HG02623 (cell line): ENCODE data around the gene GULP1.

Source experiments
- ATAC-seq: cut with Tn5 transposase; IDR thresholded peaks from one replicate; pipeline ENCODE4 v1.9.1; 2021; ENCODE audit warnings: moderate library complexity; ENCODE audit not compliant: unreplicated experiment

Gene GULP1

GRCh38 chr2:188322569-188323551 is 31.2 kb downstream of the GULP1 start:
- no peak for ATAC-seq

DNA sequence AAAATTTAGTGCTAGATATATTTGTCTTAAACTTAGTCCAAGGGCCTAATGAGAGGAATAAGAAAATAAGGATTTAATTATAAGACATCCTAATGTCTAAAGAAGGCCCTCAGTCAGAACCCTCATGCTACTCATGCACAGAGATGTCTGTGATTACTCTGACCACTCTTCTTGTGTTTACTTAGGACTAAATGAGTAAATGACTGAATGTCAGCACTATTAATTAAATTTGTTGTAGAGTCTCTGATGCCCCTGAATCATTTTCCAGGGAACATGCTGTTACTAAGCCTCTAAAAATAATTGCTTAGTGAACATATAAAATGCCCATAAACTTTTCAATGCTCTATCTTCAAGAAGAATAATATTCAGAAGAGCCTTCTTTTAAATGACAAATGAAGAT is 32.4 kb downstream of the GULP1 start:
- ATAC-seq, result no peak

DNA sequence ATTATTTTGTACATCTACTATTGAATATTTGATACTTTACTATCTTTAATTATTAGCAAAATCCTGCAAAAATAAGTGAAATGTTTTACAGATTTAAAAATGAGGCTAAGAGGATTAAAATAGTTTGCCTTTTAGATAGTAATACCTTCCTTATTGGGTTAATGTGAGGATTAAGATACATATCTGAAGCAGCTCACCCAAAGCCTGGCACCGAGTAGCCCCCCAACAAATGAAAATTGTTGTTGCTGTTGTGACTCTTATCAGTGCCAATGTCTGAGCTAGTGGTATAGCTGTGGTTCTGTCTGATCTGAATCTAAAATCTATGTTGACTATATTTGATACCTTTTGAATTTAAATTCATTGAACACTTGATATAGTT is 34.6 kb downstream of the GULP1 start:
- ATAC-seq, result no peak

DNA sequence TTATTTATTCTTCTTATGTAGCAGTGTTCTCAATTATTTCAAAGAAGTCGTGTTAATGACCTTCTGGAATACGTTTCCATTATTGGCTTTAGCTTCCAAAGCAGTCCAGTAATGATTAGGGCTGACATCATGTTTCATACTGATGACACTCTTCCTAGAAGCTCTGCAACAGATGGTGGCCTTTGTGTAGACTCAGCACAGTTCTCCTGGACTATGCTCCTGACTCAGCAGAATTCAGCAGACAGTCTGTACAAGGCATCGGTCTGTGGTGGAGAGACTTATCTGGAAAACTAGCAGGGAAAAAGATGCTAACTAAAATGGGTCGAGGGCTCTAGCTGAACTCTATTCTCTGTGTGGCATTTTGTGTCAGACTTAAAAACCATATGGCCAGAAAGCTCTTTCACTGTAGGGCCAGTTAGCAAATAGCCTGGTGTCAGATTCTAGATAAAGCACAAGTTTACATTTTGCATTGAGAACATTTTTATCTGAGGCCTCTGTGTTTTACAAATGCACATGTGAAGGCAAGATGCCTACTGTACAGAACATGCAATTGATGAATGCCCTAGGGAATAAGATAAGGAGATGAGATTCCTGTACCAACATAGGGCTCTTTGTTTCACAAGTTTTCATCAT is 35.1 kb downstream of the GULP1 start:
- no peak for ATAC-seq

DNA sequence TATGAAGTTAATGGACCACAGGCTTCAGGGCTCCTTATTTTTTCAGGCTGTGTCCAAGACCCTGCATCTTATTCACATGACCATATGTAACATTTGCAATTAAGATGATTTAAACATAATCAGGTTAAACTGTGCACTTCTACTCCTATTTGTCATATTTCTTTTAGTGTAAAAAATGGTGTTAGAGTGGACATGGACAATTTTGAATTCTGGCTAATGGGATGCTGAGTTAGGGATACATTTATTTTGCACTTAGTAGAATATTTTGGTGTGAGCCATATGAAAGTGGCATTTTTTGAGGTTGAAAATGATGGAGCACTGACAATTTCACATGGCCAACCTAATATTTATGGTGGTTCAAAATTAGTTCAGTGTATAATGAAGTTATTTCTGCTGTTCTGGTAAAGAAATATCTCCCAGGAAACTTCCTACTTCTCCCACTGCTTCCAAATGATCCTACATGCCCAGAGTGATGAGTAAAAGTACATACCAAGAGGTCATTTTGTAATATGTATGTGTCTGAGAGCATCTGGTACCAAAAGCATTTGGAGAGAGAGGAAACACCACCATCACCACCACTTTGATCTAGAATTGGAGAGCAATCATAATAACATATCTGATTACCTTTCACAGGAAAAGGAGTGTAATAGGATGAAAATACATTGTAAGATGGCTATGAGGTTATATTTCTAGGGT is 36.0 kb downstream of the GULP1 start:
- ATAC-seq, result no peak

- no peak for ATAC-seq
These were observed 36.7 kb downstream of the GULP1 start for GRCh38 chr2:188328419-188328818.

- no peak for ATAC-seq
These were observed 38.8 kb downstream of the GULP1 start for GRCh38 chr2:188330316-188331053.

- ATAC-seq, result no peak
These were observed 40.9 kb downstream of the GULP1 start for GRCh38 chr2:188332619-188333018.

GRCh38 chr2:188333751-188334524 is 42.3 kb downstream of the GULP1 start:
- ATAC-seq, result no peak

DNA sequence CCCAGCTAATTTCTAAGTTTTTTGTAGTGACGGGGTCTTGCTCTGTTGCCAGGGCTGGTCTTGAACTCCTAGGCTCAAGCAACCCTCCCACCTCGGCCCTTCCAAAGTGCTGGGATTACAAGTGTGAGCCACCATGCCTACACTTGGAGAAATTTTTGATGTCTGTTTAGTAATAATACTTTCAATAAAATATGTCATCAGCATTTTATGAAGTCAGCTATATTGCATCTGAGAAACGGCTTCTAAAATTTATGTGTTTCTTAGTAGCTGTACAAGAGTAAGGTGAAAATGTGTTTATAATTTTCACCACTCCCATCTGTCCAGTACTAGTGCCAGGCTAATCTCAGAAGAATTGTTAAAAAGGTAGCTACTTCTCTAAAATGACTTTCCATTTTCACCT is 46.8 kb downstream of the GULP1 start:
- no peak for ATAC-seq

GRCh38 chr2:188340257-188340656 is 48.6 kb downstream of the GULP1 start:
- no peak for ATAC-seq

GRCh38 chr2:188345020-188345419 is 53.3 kb downstream of the GULP1 start:
- no peak for ATAC-seq

DNA sequence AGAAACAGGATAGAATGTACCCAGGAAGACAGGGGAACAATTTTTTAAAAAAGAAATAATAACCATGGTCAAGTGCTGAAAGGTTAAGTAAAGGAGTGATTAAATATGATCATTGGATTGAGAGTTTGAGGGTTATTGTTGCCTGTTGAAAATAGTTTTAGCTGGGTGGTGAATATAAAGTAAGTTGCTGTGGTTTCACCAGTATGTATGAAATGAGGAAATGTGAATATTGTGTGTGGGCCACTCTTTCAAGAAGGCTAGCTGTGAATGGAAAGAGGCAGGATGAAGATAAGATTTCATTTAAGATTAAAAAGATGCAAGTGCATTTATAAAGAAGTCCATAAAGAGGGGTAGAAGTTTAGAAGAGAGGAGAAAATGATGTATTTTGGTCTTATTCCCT is 53.8 kb downstream of the GULP1 start:
- no peak for ATAC-seq

DNA sequence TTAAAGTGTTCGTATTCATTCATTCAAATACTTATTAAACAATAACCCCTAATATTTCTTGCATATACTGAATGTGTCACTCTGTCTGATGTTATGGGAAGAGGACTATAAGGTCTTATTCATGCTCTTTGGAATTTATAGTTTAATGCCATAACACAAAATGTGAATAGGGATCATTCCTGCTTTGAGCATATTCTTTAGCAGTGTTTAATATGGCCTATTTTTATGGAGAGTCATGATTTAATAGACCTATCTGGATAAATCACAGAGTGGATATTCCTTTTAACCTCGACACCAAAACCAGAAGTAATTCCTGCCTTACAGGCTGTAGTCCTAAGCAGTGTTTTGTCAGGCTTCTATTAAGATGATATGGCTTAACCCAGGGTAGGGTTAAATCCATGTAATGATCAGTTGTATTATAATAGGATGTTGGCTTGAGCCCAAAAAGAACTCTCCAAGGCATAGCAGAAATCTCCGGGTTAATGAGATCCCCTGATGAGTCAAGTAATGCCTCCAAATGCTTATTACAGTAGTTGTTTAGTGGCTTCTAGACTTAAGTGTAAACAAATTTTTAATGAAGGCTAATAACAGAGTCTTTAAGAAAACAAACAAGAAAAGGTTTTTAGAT is 54.3 kb downstream of the GULP1 start:
- ATAC-seq, result no peak

DNA sequence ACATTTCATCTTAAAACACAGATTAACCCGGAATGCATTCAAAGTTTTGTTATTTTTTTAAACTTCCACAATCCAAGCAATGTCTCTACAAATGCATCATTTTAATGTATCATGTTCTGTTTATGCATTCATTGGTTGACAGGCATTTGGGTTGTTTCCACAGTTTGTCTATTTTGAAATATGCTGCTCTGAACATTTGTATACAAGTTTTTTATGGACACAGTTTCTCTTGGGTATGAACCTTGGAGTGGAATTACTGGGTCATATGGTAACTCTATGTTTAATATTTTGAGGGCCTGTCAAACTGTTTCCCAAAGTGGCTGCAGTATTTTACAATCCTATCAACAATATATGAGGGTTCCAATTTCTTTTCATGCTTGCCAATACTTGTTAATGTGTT is 57.3 kb downstream of the GULP1 start:
- ATAC-seq, result no peak

DNA sequence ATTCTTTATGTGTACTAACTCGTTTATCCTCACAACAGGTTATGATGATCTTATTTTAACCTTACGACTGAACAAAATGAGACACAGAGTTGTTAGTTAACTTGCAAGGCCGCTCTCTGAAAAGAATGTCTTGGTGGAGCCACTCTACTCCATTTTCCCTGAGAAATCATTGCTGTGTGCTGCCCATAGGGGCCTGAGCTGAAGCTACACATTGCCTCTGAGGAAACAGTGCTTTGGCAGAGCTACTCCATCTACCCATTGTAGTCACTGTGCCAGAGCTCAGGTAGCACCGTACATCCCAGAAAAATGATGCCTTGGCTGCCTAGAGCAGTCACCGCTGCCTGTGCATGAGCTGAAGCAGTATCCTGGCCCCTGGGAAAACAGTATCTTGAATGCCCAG is 61.6 kb downstream of the GULP1 start:
- ATAC-seq, result no peak

- ATAC-seq, result no peak
These were observed 69.0 kb downstream of the GULP1 start for GRCh38 chr2:188360485-188361263.

GRCh38 chr2:188364033-188364630 is 72.5 kb downstream of the GULP1 start:
- no peak for ATAC-seq
